HepG2 (cell line): ENCODE measurements around the gene EDC3. TPM values are rescaled to one million over a fixed set of nuclear protein-coding genes. Genes with fewer than 3 reads are reported as not detected.

Experiments used
- FOXP1 ChIP-seq, 2 experiments: fragments of 450-650 bp in 1 of 2; IDR thresholded peaks; 2 replicates each; pipeline ENCODE4 v1.6.1; 2017 to 2018; ENCODE audit warnings: antibody characterized with exemption in 1 of 2
- HNRNPH1 ChIP-seq: fragments of 200-400 bp; formaldehyde crosslinking; optimal IDR thresholded peaks from 2 replicates; pipeline ENCODE3; 2017; ENCODE audit warnings: mild to moderate bottlenecking, low read depth, low read length
- KAT7 ChIP-seq: IDR thresholded peaks from 2 replicates; pipeline ENCODE4 v1.6.1; 2018; ENCODE audit warnings: borderline replicate concordance, missing compliant biosample characterization
- PHF21A ChIP-seq: sonication (generic); formaldehyde crosslinking; IDR thresholded peaks from 2 replicates; pipeline ENCODE4 v1.5.0; 2020; ENCODE audit warnings: mild to moderate bottlenecking, missing genetic modification reagents
- RARA ChIP-seq: IDR thresholded peaks from 2 replicates; pipeline ENCODE4 v1.6.1; 2016; ENCODE audit warnings: missing genetic modification reagents, missing compliant biosample characterization
- SOX13 ChIP-seq, 3 experiments: fragments of 450-650 bp in 1 of 3; sonication (generic) in 1 of 3; formaldehyde crosslinking in 1 of 3; IDR thresholded peaks in 2 of 3; conservative IDR thresholded peaks in 1 of 3; 2 replicates each; pipeline versions ENCODE4 v1.5.0 to v1.6.1; 2016 to 2020; ENCODE audit warnings: antibody characterized with exemption in 1 of 3, mild to moderate bottlenecking in 1 of 3, missing compliant biosample characterization in 1 of 3, missing genetic modification reagents in 1 of 3, moderate library complexity in 1 of 3
- TEAD2 ChIP-seq: sonication (generic); formaldehyde crosslinking; IDR thresholded peaks from 2 replicates; pipeline ENCODE4 v1.9.0; 2021; ENCODE audit warnings: missing genetic modification reagents
- YY1 ChIP-seq: IDR thresholded peaks from 2 replicates; pipeline ENCODE4 v1.6.1; 2011; ENCODE audit warnings: low read length, low read depth, moderate library complexity, mild to moderate bottlenecking; ENCODE audit not compliant: insufficient read depth, insufficient replicate concordance
- ZC3H13 ChIP-seq: sonication (generic); formaldehyde crosslinking; IDR thresholded peaks from 2 replicates; pipeline ENCODE4 v1.8.1; 2023; ENCODE audit warnings: mild to moderate bottlenecking, missing genetic modification reagents, moderate library complexity
- polyA plus RNA-seq, 8 experiments: library from polyadenylated mRNA; depleted of rRNA in 3 of 8; stranded (reverse) in 7 of 8; unstranded in 1 of 8; fragments of >200 nt; fragmentation: Illumina TruSeq in 4 of 8; extraction: Trizol in 4 of 8; gene quantifications; 2 replicates each; pipeline versions ENCODE4 v1.2.1 to v1.2.3, GENCODE V29; 2011 to 2016; ENCODE audit warnings: low read depth in 4 of 8, missing spikeins in 1 of 8, mixed read lengths in 1 of 8; ENCODE audit not compliant: insufficient read depth in 1 of 8
- total RNA-seq, 5 experiments: library from RNA; depleted of rRNA; stranded (reverse); fragments of >200 nt; fragmentation: Illumina TruSeq; extraction: Trizol; gene quantifications; 2 replicates each; pipeline ENCODE4 v1.2.3, GENCODE V29; 2016; ENCODE audit warnings: low read depth in 1 of 5
- TF ChIP-seq, protein P1 (sequence below): IDR thresholded peaks from 2 replicates; pipeline ENCODE4 v1.6.1; 2018; ENCODE audit warnings: missing genetic modification reagents
- TF ChIP-seq, protein P2 (sequence below): sonication (generic); formaldehyde crosslinking; IDR thresholded peaks from 2 replicates; pipeline ENCODE4 v1.5.0; 2020; ENCODE audit warnings: mild to moderate bottlenecking, missing genetic modification reagents, borderline replicate concordance
- TF ChIP-seq, protein P3 (sequence below): IDR thresholded peaks from 2 replicates; pipeline ENCODE4 v1.6.1; 2016; ENCODE audit warnings: low read depth, control low read depth

Gene EDC3
- total and polyA plus RNA-seq, 2 of the 13 experiments (the other 11 are each of a cell fraction or from before 2014, with no cell fraction given), result 17.4 to 32.0 TPM

DNA sequence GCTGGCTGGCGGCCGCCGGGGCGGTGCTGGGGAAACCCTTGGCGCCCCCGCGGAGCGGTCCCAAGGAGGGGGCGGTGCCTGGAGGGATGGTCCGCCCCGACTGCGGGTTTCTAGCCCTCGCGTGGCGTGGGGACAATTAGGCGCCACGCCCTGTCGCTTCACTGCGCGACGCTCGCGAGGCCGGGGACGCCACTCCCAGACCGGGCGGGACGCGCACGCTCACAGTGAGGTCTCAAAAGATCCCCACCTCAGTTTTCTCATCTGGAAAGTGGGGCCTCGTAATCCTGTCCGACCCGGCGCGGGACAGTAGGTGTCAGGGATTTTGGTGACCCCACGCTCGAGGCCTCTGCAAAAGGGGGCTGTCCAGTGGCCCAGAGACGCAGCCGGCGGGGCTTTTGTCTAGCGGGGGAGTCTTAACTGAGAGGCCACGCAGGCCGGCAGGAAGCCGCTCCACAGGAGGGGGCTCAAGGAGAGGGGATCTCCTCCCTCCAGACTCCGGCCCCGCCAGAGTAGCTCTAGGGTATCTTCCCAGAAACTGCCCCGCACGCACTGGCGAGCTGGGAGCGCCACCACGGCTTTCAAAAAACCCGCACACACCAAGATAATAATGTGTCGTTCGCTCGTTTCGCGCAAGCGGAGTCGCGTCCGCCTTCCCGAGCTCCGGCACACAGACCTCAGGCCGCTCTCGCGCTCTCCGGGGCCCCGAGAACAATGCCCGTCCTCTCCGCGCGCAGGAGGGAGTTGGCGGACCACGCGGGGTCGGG lies 80.9 kb downstream of the EDC3 start (continued):
- TF ChIP-seq RARA (CRISPR knock-in tag), result no peak; the same call in 1 of the 2 replicates
- no peak; the same call in 1 of the 2 replicates for TF ChIP-seq PHF21A (CRISPR knock-in tag)
- TF ChIP-seq, protein P1, sequence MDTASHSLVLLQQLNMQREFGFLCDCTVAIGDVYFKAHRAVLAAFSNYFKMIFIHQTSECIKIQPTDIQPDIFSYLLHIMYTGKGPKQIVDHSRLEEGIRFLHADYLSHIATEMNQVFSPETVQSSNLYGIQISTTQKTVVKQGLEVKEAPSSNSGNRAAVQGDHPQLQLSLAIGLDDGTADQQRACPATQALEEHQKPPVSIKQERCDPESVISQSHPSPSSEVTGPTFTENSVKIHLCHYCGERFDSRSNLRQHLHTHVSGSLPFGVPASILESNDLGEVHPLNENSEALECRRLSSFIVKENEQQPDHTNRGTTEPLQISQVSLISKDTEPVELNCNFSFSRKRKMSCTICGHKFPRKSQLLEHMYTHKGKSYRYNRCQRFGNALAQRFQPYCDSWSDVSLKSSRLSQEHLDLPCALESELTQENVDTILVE (CRISPR knock-in tag), result no peak
- TF ChIP-seq YY1, result peak; percentile 21
- no peak for TF ChIP-seq FOXP1 (IDR thresholded peaks at IDR 0.05)
- TF ChIP-seq FOXP1 (CRISPR knock-in tag; IDR thresholded peaks at IDR 0.05), result no peak
- TF ChIP-seq KAT7 (CRISPR knock-in tag), result no peak
- TF ChIP-seq SOX13 (IDR thresholded peaks at IDR 0.05), result no peak
- no peak for TF ChIP-seq SOX13 (CRISPR knock-in tag; conservative IDR thresholded peaks at IDR 0.05 in 1 of 2, IDR thresholded peaks at IDR 0.05 in 1 of 2)
- TF ChIP-seq, protein P2, sequence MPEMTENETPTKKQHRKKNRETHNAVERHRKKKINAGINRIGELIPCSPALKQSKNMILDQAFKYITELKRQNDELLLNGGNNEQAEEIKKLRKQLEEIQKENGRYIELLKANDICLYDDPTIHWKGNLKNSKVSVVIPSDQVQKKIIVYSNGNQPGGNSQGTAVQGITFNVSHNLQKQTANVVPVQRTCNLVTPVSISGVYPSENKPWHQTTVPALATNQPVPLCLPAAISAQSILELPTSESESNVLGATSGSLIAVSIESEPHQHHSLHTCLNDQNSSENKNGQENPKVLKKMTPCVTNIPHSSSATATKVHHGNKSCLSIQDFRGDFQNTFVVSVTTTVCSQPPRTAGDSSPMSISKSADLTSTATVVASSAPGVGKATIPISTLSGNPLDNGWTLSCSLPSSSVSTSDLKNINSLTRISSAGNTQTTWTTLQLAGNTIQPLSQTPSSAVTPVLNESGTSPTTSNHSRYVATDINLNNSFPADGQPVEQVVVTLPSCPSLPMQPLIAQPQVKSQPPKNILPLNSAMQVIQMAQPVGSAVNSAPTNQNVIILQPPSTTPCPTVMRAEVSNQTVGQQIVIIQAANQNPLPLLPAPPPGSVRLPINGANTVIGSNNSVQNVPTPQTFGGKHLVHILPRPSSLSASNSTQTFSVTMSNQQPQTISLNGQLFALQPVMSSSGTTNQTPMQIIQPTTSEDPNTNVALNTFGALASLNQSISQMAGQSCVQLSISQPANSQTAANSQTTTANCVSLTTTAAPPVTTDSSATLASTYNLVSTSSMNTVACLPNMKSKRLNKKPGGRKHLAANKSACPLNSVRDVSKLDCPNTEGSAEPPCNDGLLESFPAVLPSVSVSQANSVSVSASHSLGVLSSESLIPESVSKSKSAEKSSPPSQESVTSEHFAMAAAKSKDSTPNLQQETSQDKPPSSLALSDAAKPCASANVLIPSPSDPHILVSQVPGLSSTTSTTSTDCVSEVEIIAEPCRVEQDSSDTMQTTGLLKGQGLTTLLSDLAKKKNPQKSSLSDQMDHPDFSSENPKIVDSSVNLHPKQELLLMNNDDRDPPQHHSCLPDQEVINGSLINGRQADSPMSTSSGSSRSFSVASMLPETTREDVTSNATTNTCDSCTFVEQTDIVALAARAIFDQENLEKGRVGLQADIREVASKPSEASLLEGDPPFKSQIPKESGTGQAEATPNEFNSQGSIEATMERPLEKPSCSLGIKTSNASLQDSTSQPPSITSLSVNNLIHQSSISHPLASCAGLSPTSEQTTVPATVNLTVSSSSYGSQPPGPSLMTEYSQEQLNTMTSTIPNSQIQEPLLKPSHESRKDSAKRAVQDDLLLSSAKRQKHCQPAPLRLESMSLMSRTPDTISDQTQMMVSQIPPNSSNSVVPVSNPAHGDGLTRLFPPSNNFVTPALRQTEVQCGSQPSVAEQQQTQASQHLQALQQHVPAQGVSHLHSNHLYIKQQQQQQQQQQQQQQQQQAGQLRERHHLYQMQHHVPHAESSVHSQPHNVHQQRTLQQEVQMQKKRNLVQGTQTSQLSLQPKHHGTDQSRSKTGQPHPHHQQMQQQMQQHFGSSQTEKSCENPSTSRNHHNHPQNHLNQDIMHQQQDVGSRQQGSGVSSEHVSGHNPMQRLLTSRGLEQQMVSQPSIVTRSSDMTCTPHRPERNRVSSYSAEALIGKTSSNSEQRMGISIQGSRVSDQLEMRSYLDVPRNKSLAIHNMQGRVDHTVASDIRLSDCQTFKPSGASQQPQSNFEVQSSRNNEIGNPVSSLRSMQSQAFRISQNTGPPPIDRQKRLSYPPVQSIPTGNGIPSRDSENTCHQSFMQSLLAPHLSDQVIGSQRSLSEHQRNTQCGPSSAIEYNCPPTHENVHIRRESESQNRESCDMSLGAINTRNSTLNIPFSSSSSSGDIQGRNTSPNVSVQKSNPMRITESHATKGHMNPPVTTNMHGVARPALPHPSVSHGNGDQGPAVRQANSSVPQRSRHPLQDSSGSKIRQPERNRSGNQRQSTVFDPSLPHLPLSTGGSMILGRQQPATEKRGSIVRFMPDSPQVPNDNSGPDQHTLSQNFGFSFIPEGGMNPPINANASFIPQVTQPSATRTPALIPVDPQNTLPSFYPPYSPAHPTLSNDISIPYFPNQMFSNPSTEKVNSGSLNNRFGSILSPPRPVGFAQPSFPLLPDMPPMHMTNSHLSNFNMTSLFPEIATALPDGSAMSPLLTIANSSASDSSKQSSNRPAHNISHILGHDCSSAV (CRISPR knock-in tag), result no peak
- TF ChIP-seq, protein P3, sequence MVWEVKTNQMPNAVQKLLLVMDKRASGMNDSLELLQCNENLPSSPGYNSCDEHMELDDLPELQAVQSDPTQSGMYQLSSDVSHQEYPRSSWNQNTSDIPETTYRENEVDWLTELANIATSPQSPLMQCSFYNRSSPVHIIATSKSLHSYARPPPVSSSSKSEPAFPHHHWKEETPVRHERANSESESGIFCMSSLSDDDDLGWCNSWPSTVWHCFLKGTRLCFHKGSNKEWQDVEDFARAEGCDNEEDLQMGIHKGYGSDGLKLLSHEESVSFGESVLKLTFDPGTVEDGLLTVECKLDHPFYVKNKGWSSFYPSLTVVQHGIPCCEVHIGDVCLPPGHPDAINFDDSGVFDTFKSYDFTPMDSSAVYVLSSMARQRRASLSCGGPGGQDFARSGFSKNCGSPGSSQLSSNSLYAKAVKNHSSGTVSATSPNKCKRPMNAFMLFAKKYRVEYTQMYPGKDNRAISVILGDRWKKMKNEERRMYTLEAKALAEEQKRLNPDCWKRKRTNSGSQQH (CRISPR knock-in tag), result peak; percentile 18; the same call in 1 of the 2 replicates
- no peak for TF ChIP-seq ZC3H13 (CRISPR knock-in tag)
- TF ChIP-seq TEAD2 (CRISPR knock-in tag), result no peak
- no peak for TF ChIP-seq HNRNPH1
